A673 (cell line): ENCODE measurements around the gene CPHXL2. TPM values are rescaled to one million over a fixed set of nuclear protein-coding genes. Genes with fewer than 3 reads are reported as not detected.
A peak's percentile ranks its signal among the peaks of the same experiment; 100 is the strongest.

ENCODE experiments used
- BruUV-seq: library from RNA; stranded (reverse); fragments of 400-500 nt; replicated peaks from 2 replicates; lab custom pipeline; 2021; lab: Mats Ljungman, UMichigan
- CTCF ChIA-PET: fragments of 300-600 bp; sonication (Branson Sonifier 250); formaldehyde crosslinking; loops from one replicate; lab custom pipeline; 2022; ENCODE audit warnings: antibody characterized with exemption; lab: Charles Lee
- POLR2A ChIA-PET: fragments of 300-600 bp; sonication (Branson Sonifier 250); formaldehyde crosslinking; loops from one replicate; lab custom pipeline; 2022; ENCODE audit warnings: antibody characterized with exemption; ENCODE audit not compliant: low non-redundant PET; lab: Charles Lee
- DNase-seq: peaks from one replicate; pipeline ENCODE4 v3.0.0-alpha.2; 2015; ENCODE audit warnings: low spot score
- H3K27ac ChIP-seq: fragments of 200-600 bp; sonication (generic); 2 replicates; pipeline ENCODE4 v1.5.1; 2016; ENCODE audit warnings: mixed run types, low read depth, mild to moderate bottlenecking, mixed read lengths, antibody characterized with exemption, low read length; ENCODE audit not compliant: poor library complexity, severe bottlenecking
- H3K27me3 ChIP-seq: fragments of 200-600 bp; sonication (generic); replicated peaks from 2 replicates; pipeline ENCODE4 v1.6.1; 2017; ENCODE audit warnings: mixed run types, low read depth, mild to moderate bottlenecking, mixed read lengths, antibody characterized with exemption, low read length; ENCODE audit not compliant: insufficient read depth, poor library complexity
- H3K36me3 ChIP-seq: fragments of 200-600 bp; sonication (generic); 2 replicates; pipeline ENCODE4 v1.6.1; 2016; ENCODE audit warnings: mixed run types, mild to moderate bottlenecking, mixed read lengths, antibody characterized with exemption, low read length; ENCODE audit not compliant: insufficient read depth, poor library complexity, severe bottlenecking
- H3K4me1 ChIP-seq: fragments of 200-600 bp; sonication (generic); 2 replicates; pipeline ENCODE4 v1.6.1; 2017; ENCODE audit warnings: mixed run types, mild to moderate bottlenecking, mixed read lengths, antibody characterized with exemption, low read length; ENCODE audit not compliant: insufficient read depth, poor library complexity, severe bottlenecking
- H3K4me3 ChIP-seq: fragments of 200-600 bp; sonication (generic); 2 replicates; pipeline ENCODE4 v1.5.1; 2016; ENCODE audit warnings: low read depth, mixed run types, mild to moderate bottlenecking, mixed read lengths, low read length; ENCODE audit not compliant: poor library complexity, severe bottlenecking
- H3K9me3 ChIP-seq: fragments of 200-600 bp; sonication (generic); 2 replicates; pipeline ENCODE4 v1.6.1; 2016; ENCODE audit warnings: mixed run types, low read depth, mild to moderate bottlenecking, mixed read lengths, antibody characterized with exemption, low read length; ENCODE audit not compliant: poor library complexity, severe bottlenecking
- CTCF ChIP-seq: fragments of 300-800, 200-600 bp; sonication (generic); conservative IDR thresholded peaks from 2 replicates; pipeline ENCODE4 v1.5.1; 2017; ENCODE audit warnings: low read depth, mild to moderate bottlenecking, antibody characterized with exemption, low read length, moderate library complexity, mixed read lengths
- EZH2 ChIP-seq: fragments of 200-600 bp; sonication (generic); IDR thresholded peaks from 2 replicates; pipeline ENCODE4 v1.6.1; 2017; ENCODE audit warnings: borderline replicate concordance, low read depth, mild to moderate bottlenecking, mixed read lengths, antibody characterized with exemption, low read length; ENCODE audit not compliant: poor library complexity, severe bottlenecking
- intact Hi-C: fragments of 100-400 bp; cut with micrococcal nuclease; formaldehyde crosslinking; loops from one replicate; pipeline ENCODE4 v1.10.0; 2022; ENCODE audit not compliant: unreplicated experiment
- total RNA-seq: library from RNA; stranded (reverse); gene quantifications from 2 replicates; pipeline ENCODE4 v1.2.3, GENCODE V29; 2021

Gene CPHXL2
- total RNA-seq, 1 experiment from 2014 or later = not detected

GRCh38 chr16:75702242-75702641, 25.4 kb upstream of the CPHXL2 start:
- Histone ChIP-seq H3K27me3 (no peaks in the 10 kb centered on the region), H3K4me1 (no peaks in the 10 kb centered on the region), H3K4me3 (no peak overlapping the region), H3K27ac (no peak overlapping the region), H3K9me3 (no peaks in the 10 kb centered on the region), H3K36me3 (no peaks in the 10 kb centered on the region)
- BruUV-seq = no TSS peak
- ChIA-PET POLR2A (no interaction called here), CTCF (no interaction called here)
- TF ChIP-seq EZH2 (no peak), CTCF (no peak)
- DNase-seq = peak; percentile 3
- intact Hi-C loops = no loop called here

GRCh38 chr16:75701361-75701760, 24.6 kb upstream of the CPHXL2 start, which contains the start of gene DUXB:
TSS of gene DUXB (minus strand) at chr16:75701461. CDS start at chr16:75701418, 43 bp downstream.
- ChIA-PET CTCF (no interaction called here), POLR2A (no interaction called here)
- no peak for DNase-seq
- Histone ChIP-seq H3K27ac (no peak within 1 kb of the TSS), H3K36me3 (no peaks in the 10 kb centered on the region), H3K27me3 (no peaks in the 10 kb centered on the region), H3K4me1 (no peaks in the 10 kb centered on the region), H3K4me3 (no peak within 1 kb of the TSS), H3K9me3 (no peaks in the 10 kb centered on the region)
- no TSS peak for BruUV-seq
- TF ChIP-seq CTCF = no peak
- no peak for TF ChIP-seq EZH2
- intact Hi-C loops = no loop called here

- Histone ChIP-seq H3K9me3 (no peaks in the 10 kb centered on the region), H3K4me3 (no peak overlapping the region), H3K27me3 (no peaks in the 10 kb centered on the region), H3K36me3 (no peaks in the 10 kb centered on the region), H3K4me1 (no peaks in the 10 kb centered on the region), H3K27ac (no peak overlapping the region)
- ChIA-PET CTCF (no interaction called here), POLR2A (no interaction called here)
- TF ChIP-seq EZH2 = no peak
- no peak for TF ChIP-seq CTCF
- no peak for DNase-seq
- intact Hi-C loops = no loop called here
- no TSS peak for BruUV-seq
Observed at GRCh38 chr16:75697571-75697970, 20.8 kb upstream of the CPHXL2 start.
